DND-41 (cell line): ENCODE measurements around the gene GRM4.

ENCODE experiments used
- ATAC-seq: fragments of 200-7000 bp; cut with Tn5 transposase; 3 replicates; pipeline ENCODE4 v1.9.1; 2021; ENCODE audit warnings: low read depth; ENCODE audit not compliant: insufficient read depth
- DNase-seq: peaks from one replicate; pipeline ENCODE4 v3.0.0-alpha.2; 2020
- H2AFZ ChIP-seq: 2 replicates; pipeline ENCODE4 v1.6.0; 2012; ENCODE audit warnings: low read depth, low read length
- H3K27ac ChIP-seq: 2 replicates; pipeline ENCODE4 v1.5.1; 2012; ENCODE audit warnings: low read length, inconsistent platforms
- H3K27me3 ChIP-seq: fragments of 200-600 bp; sonication (generic); 2 replicates; pipeline ENCODE4 v1.6.0; 2012; ENCODE audit warnings: low read length, mild to moderate bottlenecking, inconsistent platforms; ENCODE audit not compliant: insufficient read depth, poor library complexity
- H3K36me3 ChIP-seq: 2 replicates; pipeline ENCODE4 v1.5.1; 2012; ENCODE audit warnings: low read length, inconsistent platforms; ENCODE audit not compliant: insufficient read depth
- H3K4me1 ChIP-seq: 2 replicates; pipeline ENCODE4 v1.5.1; 2012; ENCODE audit warnings: mild to moderate bottlenecking, low read length; ENCODE audit not compliant: insufficient read depth
- H3K4me2 ChIP-seq: 2 replicates; pipeline ENCODE4 v1.6.0; 2012; ENCODE audit warnings: mild to moderate bottlenecking, moderate library complexity, low read length, inconsistent platforms; ENCODE audit not compliant: insufficient read depth
- H3K4me3 ChIP-seq, 2 experiments: fragments of 200-600 bp in 1 of 2; shearing (Covaris generic) in 1 of 2; 2 replicates each; pipeline ENCODE4 v1.5.1; 2012 to 2016; ENCODE audit warnings: inconsistent platforms in 2 of 2, low read length in 2 of 2, mild to moderate bottlenecking in 2 of 2, low read depth in 1 of 2, moderate library complexity in 1 of 2
- H3K79me2 ChIP-seq: 2 replicates; pipeline ENCODE4 v1.6.0; 2012; ENCODE audit warnings: low read length, inconsistent platforms; ENCODE audit not compliant: insufficient read depth
- H3K9ac ChIP-seq: 2 replicates; pipeline ENCODE4 v1.6.0; 2012; ENCODE audit warnings: low read depth, mild to moderate bottlenecking, inconsistent platforms, low read length, moderate library complexity
- H3K9me3 ChIP-seq: 2 replicates; pipeline ENCODE4 v1.5.1; 2012; ENCODE audit warnings: low read length, moderate library complexity, mild to moderate bottlenecking, inconsistent platforms; ENCODE audit not compliant: insufficient read depth, severe bottlenecking
- H4K20me1 ChIP-seq: 2 replicates; pipeline ENCODE4 v1.6.0; 2012; ENCODE audit warnings: low read length; ENCODE audit not compliant: insufficient read depth
- CTCF ChIP-seq: IDR thresholded peaks from 2 replicates; pipeline ENCODE4 v1.5.1; 2012; ENCODE audit warnings: borderline replicate concordance, low read length, moderate library complexity, mild to moderate bottlenecking; ENCODE audit not compliant: poor library complexity, severe bottlenecking; ENCODE audit errors: extremely low read depth
- EZH2 ChIP-seq: IDR thresholded peaks from 3 replicates; pipeline ENCODE4 v1.6.1; 2012; ENCODE audit warnings: borderline replicate concordance, low read depth, mild to moderate bottlenecking, moderate library complexity, low read length, inconsistent platforms; ENCODE audit not compliant: severe bottlenecking

Gene GRM4

GRCh38 chr6:34098045-34098936 lies 47.6 kb downstream of the GRM4 start:
- no peaks in the 10 kb centered on the region for H3K79me2 ChIP-seq
- no peak for ATAC-seq
- no peak overlapping the region for H3K4me2 ChIP-seq
- no peak for DNase-seq
- no peak overlapping the region for H2AFZ ChIP-seq
- no peaks in the 10 kb centered on the region for H3K4me1 ChIP-seq
- no peaks in the 10 kb centered on the region for H3K9me3 ChIP-seq
- H3K36me3 ChIP-seq, result no peaks in the 10 kb centered on the region
- TF ChIP-seq EZH2, result no peak
- no peak for TF ChIP-seq CTCF
- no peak overlapping the region for H3K4me3 ChIP-seq
- no peak overlapping the region for H3K9ac ChIP-seq
- no peak overlapping the region for H3K27ac ChIP-seq
- H3K27me3 ChIP-seq, result peaks cover 16% of the 10 kb centered on the region
- peaks cover 9% of the 10 kb centered on the region for H4K20me1 ChIP-seq

GRCh38 chr6:34096814-34097213 lies 49.1 kb downstream of the GRM4 start:
- H3K4me1 ChIP-seq, result no peaks in the 10 kb centered on the region
- no peak overlapping the region for H3K27ac ChIP-seq
- H3K4me3 ChIP-seq, result no peak overlapping the region
- no peak for DNase-seq
- no peak for TF ChIP-seq EZH2
- TF ChIP-seq CTCF, result no peak
- no peak overlapping the region for H2AFZ ChIP-seq
- no peak for ATAC-seq
- peaks cover 9% of the 10 kb centered on the region for H3K27me3 ChIP-seq
- peaks cover 9% of the 10 kb centered on the region for H4K20me1 ChIP-seq
- H3K36me3 ChIP-seq, result no peaks in the 10 kb centered on the region
- H3K4me2 ChIP-seq, result no peak overlapping the region
- H3K9me3 ChIP-seq, result no peaks in the 10 kb centered on the region
- H3K79me2 ChIP-seq, result no peaks in the 10 kb centered on the region
- no peak overlapping the region for H3K9ac ChIP-seq

- Histone ChIP-seq H3K27me3 (peaks cover 9% of the 10 kb centered on the region), H3K9ac (no peak overlapping the region)
- no peak for TF ChIP-seq EZH2
- no peak for TF ChIP-seq CTCF
Observed at GRCh38 chr6:34096193-34096592, 49.7 kb downstream of the GRM4 start.

More at GRCh38 chr6:34096193-34096592, 49.7 kb downstream of the GRM4 start:
- no peak for ATAC-seq
- Histone ChIP-seq H3K9me3 (no peaks in the 10 kb centered on the region), H3K4me1 (no peaks in the 10 kb centered on the region), H4K20me1 (peaks cover 6% of the 10 kb centered on the region), H2AFZ (no peak overlapping the region), H3K27ac (no peak overlapping the region), H3K4me2 (no peak overlapping the region), H3K4me3 (no peak overlapping the region), H3K79me2 (no peaks in the 10 kb centered on the region), H3K36me3 (no peaks in the 10 kb centered on the region)
- no peak for DNase-seq
